Stimulated activated CD8-positive, alpha-beta memory T cell treated with anti-CD3 and anti-CD28 coated beads, Interleukin-7, amount 100 ng/mL, for 24 hours (primary cell): ENCODE data around the gene NEBL.

ENCODE experiments used
- DNase-seq: peaks from one replicate; pipeline ENCODE4 v3.0.0-alpha.2; 2020; ENCODE audit warnings: low read depth

NEBL gene

DNA sequence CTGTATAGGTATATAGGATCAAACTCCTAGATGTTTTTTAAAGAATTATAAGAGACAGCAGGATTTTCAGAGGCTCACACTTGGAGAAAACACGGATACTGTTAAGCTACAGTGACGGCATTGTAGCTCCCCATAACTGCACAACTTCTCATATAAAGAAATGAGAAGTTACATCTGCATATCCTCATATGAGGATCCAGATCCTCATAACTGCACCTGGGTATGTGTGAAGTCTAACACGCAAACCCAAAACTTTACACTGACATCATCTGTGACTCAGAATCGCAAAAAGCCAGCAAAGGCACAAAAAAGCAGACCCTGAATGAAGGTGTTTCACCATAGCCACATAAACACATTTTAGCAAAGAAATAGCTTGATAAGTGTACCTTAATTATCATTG is 34.1 kb downstream of the NEBL start:
- DNase-seq = no peak

DNA sequence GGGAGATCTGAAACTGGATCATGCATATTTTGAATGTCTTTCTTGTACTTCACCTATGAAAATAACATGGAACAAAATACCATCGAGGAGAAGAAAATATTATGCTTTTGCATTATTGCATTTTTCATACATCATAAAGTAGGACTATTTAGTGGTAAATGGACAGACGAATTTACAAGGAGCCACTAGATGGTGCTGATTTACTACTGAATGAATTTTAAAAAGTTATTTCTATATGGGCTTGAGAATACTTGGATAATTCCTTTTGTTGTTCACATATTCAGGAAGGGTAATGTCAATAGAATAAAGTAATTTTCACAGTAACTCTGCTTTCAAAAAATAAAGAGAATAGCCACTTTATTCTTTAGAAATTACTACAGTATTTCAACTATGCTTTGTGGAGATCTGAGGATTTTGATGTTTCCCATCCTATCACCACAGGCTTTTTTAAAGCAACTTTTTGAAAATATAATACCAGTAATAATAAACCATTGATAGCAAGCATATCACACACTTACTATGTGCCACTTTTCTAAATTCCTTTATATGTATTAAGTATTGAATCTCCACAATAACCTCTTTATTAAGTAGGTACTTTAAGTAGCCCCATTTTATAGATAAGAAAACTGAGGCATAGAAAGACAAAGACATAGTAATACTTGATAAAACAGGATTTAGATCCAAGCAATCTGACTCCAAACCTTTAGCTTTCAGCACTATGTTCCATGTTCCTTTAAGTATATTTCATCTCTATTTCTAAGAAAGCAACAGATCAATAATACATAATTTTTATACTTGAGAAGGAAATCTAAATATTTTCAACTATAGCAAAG is 38.6 kb downstream of the NEBL start:
- no peak for DNase-seq

DNA sequence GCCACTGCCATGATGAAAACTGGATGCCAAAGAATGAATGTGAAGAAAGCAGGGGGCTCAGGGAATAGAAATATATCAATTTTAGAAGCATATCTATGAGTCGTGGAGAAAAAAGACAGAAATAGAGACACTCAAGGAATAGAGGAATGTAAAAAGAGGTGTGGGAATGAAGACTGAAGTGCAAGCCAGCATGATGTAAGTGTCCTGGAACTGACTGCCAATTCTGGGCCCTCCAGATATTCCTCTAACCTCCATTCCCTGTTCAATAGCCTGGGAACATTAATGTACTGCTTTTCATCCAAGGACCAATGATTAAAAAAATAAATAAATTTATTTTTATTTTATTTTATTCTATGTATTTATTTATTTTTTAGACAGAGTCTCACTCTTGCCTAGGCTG is 40.6 kb downstream of the NEBL start:
- no peak for DNase-seq

DNA sequence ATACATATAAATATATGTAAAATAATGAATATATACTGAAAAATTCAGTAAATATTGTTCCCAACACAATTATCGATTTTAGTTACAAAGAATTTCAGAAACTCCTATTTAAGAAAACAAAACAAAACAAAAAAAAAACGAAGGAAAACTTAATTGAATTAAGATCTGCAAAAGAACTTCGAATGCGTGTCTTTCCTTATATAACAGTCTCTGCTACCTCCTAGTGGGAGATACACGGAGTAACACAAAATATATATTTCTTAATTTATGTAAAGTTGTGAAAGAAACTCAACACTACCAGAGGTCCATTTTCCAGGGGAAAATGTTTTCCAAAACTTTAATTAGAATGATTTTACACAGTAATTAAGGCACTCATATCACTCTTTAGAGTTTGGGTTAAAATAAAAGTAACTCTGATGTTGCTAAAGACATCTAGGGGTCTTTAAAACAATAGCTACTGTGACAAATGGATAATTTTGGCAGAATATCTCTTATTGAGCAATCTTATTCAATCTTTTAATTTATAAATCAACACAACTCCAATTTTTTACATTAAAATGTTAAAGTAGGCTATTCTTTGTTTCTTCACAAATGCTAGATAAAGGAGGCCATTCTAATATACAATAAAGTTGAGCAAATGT is 41.6 kb downstream of the NEBL start:
- no peak for DNase-seq

DNA sequence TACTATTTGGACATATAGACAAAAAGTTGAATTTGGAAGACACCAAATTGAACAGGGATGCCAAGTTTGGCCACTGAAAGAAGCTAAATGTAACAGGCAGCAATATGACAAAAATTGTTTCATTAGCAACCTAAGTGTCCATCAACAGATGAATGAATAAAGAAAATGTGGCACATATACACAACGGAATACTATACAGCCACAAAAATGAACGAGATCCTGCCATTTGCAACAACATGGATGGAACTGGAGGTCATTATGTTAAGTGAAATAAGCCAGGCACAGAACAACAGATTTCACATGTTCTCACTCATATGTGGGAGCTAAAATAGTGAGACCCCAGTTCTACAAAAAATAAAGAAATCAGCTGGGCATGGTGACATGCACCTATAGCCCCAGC is 43.8 kb downstream of the NEBL start:
- no peak for DNase-seq

DNA sequence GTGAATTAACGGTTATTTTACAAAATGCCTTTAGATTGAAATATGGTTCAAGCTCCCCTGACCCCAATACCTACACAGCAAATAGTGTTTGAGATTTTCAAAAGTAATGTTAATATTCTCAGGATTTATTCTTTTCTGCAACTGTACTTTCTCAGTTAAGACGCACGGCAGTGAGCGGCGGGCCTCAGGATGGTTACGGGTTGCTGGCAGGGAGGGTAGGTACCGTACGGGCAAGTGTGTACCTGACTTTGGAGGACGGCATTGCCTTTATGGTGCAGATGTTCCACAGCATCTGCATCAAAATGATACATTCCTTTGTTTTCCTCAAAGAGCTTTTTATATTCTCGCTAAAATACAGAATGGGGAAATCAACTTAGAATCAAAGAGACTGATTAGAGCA is 44.8 kb downstream of the NEBL start:
- DNase-seq = no peak

DNA sequence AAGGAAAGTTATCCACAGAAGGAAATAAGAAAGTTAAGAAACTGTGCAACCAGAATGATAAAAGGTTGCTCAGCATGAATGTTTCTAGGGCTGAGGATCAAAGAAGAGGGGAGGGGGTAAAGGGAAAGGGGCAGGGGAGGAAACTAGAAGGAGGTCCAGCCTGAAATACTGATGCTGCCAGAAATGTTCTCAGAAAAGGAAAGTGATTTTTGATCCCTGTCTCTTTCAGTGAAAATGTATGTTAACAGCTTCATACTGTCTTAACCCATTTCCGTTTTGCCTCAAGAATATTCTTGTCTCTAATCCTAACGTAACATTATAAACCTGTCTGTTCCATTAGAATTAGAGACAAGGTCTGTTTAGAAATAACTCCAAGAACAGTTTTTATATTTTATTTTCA is 49.6 kb downstream of the NEBL start:
- no peak for DNase-seq

DNA sequence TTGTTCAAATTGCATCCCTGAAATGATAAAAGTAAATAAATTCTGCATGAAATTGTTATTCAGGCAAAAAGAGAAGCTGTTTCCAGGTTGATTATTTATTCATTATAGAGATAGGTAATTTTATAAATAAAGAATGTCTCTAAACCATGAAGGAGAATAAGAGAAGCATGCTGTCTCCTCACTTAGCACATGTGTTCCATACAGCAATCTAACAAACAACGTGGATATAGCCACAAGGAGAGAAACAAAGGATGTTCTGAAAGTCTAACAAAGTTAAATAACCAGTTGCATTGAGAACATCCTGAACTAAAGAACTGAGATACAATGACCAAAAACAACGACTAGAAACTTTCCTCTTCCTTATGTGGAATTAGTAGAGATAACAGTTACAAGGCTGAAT is 50.8 kb downstream of the NEBL start:
- DNase-seq = no peak

DNA sequence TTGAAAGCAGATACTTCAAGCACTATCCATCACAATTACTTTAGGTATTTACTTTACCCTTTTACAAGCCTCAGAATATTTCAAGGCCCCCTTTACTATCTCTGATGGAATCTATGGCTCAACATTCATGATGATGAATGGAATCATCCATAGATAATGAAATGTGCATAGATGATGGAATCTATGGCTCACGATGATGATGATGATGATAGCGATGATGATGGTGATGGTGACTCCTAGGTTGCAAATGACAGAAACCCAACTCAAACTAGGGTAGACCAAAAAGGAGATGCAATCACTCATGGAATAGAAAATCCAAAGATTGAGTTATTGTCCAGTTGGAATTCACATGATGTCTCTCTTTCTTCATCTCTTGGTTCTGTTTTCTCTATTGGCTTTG is 55.7 kb downstream of the NEBL start:
- DNase-seq = no peak

DNA sequence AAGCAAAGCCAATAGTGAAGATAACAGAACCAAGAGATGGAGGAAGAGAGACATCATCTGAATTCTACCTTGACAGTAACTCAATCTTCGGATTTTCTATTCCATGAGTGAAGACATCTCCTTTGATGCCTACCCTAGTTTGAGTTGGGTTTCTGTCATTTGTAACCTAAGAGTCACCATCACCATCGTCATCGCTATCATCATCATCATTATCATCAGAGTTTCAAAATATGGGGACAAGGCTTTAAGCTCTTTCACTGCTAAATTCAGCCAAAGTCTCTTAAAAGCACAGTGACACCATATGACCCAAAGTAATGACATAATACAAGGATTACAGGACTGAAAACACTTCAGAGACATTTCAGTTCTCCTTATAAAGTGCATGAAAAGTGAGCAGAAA is 57.2 kb downstream of the NEBL start:
- DNase-seq = no peak

DNA sequence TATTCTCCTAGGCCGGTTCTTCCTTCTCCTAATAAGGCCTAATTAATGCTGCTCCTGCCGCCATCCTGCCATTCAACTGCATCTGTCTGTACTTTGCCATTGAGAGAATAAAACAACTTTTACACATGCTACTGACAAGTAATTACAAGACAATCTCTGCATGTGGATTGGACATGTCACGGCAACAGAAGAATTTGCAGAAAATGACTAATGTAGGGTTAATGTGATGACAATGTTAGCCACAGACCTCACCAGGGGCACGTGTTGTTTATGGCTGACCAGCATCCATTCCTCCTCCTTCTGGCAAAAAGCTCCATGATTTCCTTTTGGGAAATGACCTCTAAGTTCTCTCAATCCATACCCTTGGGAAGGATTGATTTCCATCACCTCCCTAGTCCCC is 58.0 kb downstream of the NEBL start:
- DNase-seq = no peak

DNA sequence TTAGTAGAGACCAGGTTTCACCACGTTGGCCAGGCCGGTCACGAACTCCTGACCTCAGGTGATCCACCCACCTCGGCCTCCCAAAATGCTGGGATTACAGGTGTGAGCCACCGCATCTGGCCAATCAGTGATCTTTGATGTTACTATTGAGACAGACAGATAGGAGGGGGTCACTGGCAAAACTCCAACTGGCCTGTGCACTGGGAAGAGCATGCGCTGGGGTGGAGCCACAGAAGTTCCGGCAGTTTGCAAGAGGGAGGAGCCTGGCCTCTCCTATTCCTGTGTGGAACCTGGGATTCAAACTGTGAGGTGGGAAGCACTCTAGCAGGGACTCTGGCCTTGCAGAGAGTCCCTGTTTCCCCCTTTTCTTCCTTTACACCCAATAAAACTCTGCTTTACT is 60.7 kb downstream of the NEBL start:
- DNase-seq = no peak

DNA sequence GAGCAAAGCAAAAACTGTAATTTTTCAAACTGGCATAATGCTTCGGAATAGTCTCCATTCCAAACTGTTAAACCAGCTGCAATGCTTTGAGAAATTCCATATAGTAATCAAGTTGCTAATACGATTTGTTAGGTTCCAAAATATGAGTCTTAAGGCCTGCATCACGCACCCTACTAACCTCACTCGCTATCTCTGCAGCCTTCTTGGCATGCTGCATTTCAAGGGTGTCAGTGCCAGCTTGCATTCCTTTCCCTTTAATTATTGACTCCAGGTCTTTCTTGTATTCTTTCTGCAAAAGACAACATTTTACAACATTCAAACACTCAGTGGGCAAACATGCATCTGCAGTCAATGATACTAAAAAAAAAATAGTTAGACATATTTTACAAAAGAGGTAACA is 61.8 kb downstream of the NEBL start:
- DNase-seq = no peak

DNA sequence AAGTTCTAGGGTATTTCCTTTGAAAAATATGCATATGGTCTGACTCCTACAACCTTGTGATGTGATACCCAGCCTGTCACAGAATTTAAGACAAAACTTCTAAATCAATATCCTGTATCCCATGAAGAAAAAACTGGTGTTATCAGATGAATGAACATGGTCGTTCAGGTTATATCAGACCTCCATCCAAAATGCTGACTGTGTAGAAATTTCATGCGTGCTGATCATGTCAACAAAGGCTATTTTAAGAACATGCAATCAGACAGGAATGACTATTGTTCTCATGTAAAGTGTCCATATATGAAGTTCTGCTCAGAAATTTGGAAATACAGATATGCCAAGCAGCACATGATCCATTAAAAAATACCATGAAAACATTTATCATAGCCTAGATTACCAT is 62.3 kb downstream of the NEBL start:
- DNase-seq = no peak

DNA sequence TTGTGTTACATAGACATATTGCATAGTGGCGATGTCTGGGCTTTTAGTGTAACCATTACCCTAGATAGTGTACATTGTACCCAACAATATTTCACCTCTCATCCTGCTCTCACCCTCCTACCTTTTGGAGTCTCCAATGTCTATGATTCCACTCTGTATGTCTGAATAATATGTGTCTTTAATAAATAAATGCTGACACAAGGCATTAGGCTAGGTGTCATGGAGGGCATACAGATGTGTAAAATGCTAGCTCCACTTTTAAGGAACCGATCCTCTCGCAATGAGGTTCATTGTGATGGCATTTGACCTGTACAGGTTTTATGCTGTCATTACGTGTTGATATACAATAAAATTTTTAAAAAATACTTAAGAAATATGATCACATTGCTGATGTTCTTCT is 74.3 kb downstream of the NEBL start:
- no peak for DNase-seq

DNA sequence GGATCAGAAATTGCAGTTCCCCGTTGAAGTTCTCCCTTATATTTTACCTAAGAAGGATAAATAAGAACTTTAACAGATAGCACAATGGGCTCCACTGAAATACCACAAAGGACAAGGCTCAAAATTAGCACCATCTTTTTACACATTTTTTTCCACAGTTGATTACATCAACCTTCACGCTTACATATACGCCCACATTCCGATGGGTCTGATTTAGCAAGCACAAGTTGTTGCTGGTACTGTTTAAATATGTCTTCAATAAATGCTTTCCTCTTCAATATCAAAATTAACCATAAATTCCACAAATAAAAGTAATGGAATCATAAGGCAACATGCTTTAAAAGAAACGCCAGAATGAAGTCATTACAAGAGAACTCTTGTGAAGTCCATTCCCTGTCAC is 79.5 kb downstream of the NEBL start:
- no peak for DNase-seq

DNA sequence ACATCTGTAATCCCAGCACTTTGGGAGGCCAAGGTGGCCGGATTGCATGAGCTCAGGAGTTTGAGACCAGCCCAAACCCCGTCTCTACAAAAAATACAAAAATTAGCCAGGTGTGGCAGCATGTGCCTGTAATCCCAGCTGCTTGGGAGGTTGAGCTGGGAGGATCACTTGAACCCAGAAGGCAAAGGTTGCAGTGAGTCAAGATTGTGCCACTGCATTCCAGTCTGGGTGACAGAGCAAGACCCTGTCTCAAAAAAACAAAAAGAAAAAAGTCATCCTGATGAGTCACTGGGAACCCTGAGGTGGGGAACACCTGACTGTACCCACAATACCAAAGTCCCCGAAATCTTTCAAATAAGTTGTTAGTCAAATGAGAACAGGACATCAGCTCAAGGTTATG is 80.0 kb downstream of the NEBL start:
- no peak for DNase-seq

DNA sequence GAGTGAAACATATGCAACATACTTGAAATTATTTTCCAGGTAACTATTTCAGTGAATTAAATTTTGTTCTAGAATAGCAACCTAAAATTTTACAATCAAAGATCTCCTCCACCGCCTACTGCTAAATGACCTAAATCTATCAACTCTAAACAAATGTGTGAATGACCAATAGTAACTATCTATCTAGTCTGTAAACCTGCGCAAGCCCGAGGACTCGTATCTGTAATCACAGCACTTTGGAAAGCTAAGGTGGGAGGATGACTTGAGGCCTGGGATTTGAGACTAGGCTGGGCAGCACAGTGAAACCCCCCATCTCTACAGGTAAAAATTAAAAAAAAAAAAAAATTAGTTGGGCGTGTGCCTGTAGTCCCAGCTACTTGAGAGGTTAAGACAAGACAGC is 83.0 kb downstream of the NEBL start:
- no peak for DNase-seq

DNA sequence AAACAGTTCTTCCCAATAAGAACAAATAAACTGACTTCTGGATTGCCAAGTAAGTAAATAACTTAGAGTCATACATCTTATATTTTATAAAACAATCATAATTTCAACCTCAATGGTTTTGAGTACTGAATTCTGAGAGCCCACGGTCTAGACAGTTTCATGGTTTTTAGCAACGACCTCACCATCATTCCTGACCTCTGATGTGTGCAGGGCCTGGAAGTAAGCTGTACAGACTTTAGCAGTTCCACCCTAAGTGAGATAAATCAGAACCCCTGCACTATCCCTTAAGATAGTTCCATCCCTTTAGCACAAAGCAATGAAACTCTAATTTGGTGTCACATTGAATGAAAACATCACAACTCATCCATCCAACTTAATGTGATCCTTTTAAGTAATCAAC is 86.0 kb downstream of the NEBL start:
- DNase-seq = no peak

DNA sequence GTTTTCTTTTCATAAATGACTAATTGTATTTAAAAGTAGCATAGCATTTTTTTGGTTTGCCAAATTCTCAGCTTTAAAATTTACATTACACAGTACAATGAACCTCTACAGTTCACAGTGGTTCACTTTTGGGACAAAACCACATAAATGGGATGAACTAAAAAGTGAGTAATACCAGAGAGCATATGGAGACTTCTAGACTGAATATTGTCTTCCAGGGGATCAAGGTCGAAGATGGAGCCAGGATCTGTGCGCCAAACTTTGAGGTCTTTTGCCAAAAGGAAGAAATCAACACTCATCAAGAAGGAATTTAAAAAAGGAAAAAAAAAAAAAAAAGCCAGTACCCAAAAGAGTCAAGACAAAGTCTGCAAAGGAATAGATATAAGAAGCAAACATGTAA is 87.5 kb downstream of the NEBL start:
- DNase-seq = no peak

DNA sequence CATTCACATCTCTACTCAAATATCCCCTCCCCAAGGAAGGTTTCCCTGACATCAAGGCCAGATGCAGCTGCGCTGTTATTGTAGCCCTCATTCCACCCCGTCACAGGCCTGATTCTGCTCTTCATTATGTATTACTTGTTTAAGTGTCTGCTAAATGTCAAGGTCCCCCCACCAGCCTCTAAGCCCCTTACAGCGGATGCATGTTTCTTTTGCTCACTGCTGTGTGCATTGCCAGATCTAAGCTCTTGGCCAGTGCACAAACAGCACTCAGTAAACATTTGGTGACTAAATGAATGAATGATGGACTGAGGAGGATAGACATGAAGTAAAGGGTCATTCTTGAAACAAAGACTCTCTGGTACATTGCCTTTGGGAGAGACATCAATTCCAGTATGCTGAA is 90.6 kb downstream of the NEBL start:
- no peak for DNase-seq

DNA sequence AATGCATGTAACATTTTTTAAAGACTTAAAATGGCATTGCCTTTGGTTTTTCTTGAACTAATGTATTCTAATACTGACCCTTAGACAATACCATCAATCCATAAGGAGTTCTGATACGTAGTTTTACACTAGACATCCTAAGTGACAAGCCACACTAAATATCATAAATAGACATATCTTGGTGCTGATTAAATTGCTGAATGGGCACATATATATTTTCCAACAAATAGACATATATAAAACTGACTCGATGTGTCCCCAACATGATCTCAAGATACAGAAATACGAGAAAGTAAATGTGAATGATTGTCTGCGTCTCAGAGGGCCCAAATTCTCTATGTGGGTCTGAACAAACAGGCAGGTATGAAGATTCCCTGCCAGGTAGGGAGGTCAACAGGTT is 99.8 kb downstream of the NEBL start:
- DNase-seq = no peak

DNA sequence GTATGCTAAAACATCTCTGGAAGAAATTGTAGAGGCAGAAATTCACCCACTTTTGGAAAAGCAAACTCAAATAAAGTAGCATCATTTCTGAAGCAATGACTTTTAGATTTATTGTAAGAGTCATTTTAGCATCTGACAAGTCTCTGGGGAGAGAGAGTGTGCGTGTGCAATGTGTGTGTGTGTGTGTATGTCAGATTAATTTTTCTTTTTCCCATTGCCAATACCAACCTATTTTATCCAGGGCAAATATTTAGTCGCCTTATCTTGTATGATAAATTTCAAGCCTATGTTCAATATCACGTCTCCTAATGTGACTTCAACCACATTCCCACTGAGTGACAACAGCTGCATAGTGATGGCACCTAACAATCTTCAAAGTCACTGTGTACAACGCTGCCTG is 101.7 kb downstream of the NEBL start:
- no peak for DNase-seq

DNA sequence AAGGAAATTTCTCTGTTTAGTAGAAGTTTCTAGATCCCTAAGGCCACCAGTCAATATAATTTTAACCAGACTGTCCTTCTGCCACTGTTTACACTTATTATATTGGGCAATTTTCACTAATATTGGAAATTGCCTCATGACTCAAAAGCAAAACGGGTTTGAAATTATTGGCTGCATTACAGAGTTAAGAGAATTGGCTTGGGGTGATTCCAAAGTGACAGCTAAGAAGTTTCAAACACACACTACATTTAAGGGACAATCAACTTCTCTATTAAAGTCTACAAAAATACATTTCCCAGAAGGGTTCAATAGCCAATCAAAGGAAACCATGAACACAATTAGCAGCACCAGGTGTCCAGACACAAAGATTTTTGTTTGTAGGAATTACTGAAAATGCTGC is 111.9 kb downstream of the NEBL start:
- DNase-seq = no peak
